Thymus (tissue), 11 donors: ENCODE measurements around the gene PRR23A. TPM values are rescaled to one million over a fixed set of nuclear protein-coding genes. Genes with fewer than 3 reads are reported as not detected.

Experiments
- DNase-seq, 9 donors: peaks; one replicate each; pipeline ENCODE4 v3.0.0-alpha.2; 2013; ENCODE audit warnings: low spot score in 9 of 9, low read depth in 6 of 9, missing footprints in 1 of 9
- H3K27ac ChIP-seq, 2 donors: one replicate each; pipeline ENCODE4 v1.5.1; 2013; ENCODE audit warnings: control low read depth in 1 of 2, low read depth in 1 of 2, low read length in 1 of 2, mild to moderate bottlenecking in 1 of 2, moderate library complexity in 1 of 2
- H3K27me3 ChIP-seq, 2 donors: one replicate each; pipeline ENCODE4 v1.5.1; 2013; ENCODE audit warnings: low read length in 1 of 2; ENCODE audit not compliant: control insufficient read depth in 2 of 2, insufficient read depth in 1 of 2
- H3K36me3 ChIP-seq, 2 donors: one replicate each; pipeline ENCODE4 v1.5.1; 2013; ENCODE audit warnings: low read length in 1 of 2, mild to moderate bottlenecking in 1 of 2, moderate library complexity in 1 of 2; ENCODE audit not compliant: control insufficient read depth in 2 of 2, insufficient read depth in 2 of 2
- H3K4me1 ChIP-seq, 2 donors: one replicate each; pipeline ENCODE4 v1.5.1; 2013; ENCODE audit warnings: low read length in 2 of 2; ENCODE audit not compliant: control insufficient read depth in 2 of 2, insufficient read depth in 2 of 2
- H3K4me3 ChIP-seq, 2 donors: one replicate each; pipeline ENCODE4 v1.5.1; 2013; ENCODE audit warnings: low read length in 2 of 2, control low read depth in 1 of 2, mild to moderate bottlenecking in 1 of 2
- H3K9me3 ChIP-seq, 2 donors: one replicate each; pipeline ENCODE4 v1.5.1; 2013; ENCODE audit warnings: low read length in 1 of 2, mild to moderate bottlenecking in 1 of 2; ENCODE audit not compliant: control insufficient read depth in 2 of 2, insufficient read depth in 1 of 2
- WGBS: extraction: QIAGEN DNeasy Blood & Tissue Kit; methylation state at CpG from one replicate; pipeline ENCODE4 v1.1.7; 2013; 5-methylcytosine and 5-hydroxymethylcytosine counted together
- polyA plus RNA-seq: library from polyadenylated mRNA; stranded (reverse); fragments of 200-250 nt; gene quantifications from one replicate; pipeline ENCODE4 v1.2.3, GENCODE V29; 2013
- total RNA-seq: library from RNA; stranded (reverse); fragments of 120-200 nt; gene quantifications from one replicate; pipeline ENCODE4 v1.2.4, GENCODE V29; 2013
- donor health status: healthy.

Gene PRR23A
- total and polyA plus RNA-seq, 2 donors, result 0.05 TPM; not detected in 1

DNA sequence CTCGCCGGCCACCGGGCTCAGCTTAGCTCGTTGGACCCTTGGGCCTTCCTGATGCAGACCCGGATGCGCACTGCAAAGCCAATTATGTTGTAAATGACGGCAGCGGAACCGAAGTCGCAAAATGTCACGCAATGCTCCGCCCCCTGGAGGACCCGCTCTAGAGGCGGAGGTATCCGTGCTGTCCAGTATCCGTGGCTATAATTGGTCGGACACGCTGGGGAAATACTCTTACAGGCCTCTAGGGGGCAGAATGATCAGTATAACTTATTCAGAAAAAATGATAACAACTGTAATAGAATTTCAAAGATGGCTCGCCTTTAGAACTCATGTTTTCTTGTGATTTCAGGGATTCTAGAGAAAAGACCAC, 14.8 kb upstream of the PRR23A start, which contains the start of gene PRR23B:
PRR23B (minus strand) TSS at position 59 of the 367 bp plus-strand sequence. CDS start 265 bp downstream, outside the sequence.
- H3K4me3 ChIP-seq, result no peak within 1 kb of the TSS
- 67% methylated on average over 19 of the region's 19 CpGs for WGBS
- H3K9me3 ChIP-seq, result peaks cover 1 to 20% of the 10 kb centered on the region in 2 donors
- DNase-seq, result no peak
- no peaks in the 10 kb centered on the region for H3K4me1 ChIP-seq
- no peak within 1 kb of the TSS for H3K27ac ChIP-seq
- no peaks in the 10 kb centered on the region for H3K36me3 ChIP-seq
- no peaks in the 10 kb centered on the region for H3K27me3 ChIP-seq

DNA sequence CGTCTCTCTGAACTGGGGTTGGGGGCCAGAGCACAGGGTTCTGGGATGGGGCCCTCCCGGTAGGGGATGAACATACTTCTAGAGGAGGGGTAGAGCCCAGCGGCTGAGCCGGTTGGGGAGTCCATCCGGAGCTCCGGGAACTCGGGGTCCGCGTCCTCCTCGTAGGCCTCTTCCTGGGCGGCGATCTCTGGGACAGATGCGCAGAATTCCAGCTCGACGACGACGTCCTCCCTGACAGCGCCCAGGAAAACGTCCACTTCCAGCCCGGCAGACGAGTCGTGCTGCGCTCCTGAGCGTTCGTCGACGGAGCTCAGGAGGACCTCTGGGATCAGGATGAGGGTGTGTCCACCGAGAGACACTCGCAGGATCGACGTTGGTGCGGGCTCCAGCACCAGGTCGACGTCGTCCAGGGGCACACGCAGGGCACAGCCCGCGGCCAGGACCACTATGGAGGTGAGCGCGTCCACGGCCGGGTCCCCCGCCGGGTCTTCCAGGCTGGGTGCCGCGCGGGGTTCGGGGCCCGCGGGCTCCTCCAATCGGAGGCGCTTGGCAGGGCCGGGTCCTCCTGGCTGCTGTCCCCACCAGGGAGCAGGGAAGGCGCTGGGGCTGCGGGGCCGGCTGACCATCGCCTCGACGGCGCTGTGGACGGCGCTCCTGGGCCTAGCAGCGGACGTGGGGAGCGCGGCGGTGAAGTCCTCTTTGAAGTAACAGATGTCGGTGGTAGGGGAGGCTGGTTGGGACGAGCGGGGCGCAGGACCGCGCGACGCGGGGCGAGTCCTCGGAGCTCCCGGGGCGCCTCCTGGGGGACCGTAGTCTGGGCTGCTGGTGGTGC, 14.2 kb upstream of the PRR23A start:
- Histone ChIP-seq H3K36me3 (no peaks in the 10 kb centered on the region), H3K9me3 (peaks cover 1 to 20% of the 10 kb centered on the region in 2 donors), H3K27me3 (no peaks in the 10 kb centered on the region), H3K4me3 (no peak overlapping the region), H3K27ac (no peak overlapping the region), H3K4me1 (no peaks in the 10 kb centered on the region)
- WGBS, result 73% methylated on average over 81 of the region's 81 CpGs
- no peak for DNase-seq

DNA sequence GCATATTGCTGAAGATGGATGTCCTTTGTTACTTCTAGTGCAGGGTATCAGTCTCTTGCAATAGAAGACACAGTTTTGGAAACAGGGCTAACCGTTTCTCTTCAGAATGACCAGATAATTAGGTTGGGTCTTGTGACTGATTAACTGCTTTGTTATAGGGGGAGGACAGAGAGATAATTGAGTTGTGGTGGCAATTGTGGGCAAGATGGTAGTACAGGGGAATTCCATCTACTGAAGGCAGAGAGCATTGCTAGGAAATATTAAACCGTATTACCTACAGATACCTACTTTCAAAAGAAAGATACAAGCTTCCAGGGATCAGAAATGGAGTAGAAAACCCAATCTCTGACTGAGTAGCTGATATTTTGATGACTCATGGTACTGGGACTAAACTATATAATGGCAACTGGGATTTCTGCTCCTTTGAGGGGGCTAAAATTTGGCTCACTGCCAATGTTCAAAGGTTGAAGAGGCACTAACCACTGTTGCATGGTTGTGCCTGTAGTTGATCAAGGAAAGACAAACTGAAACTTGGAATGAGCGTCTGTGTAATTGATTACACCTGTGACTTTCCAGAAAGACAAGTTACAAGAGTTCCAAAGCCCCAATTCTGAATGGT, 10.5 kb upstream of the PRR23A start:
- WGBS, result 88% methylated on average over 3 of the region's 3 CpGs
- Histone ChIP-seq H3K36me3 (no peaks in the 10 kb centered on the region), H3K4me3 (no peak overlapping the region), H3K4me1 (no peaks in the 10 kb centered on the region), H3K9me3 (peaks cover 1 to 15% of the 10 kb centered on the region in 2 donors), H3K27ac (no peak overlapping the region), H3K27me3 (no peaks in the 10 kb centered on the region)
- no peak for DNase-seq

DNA sequence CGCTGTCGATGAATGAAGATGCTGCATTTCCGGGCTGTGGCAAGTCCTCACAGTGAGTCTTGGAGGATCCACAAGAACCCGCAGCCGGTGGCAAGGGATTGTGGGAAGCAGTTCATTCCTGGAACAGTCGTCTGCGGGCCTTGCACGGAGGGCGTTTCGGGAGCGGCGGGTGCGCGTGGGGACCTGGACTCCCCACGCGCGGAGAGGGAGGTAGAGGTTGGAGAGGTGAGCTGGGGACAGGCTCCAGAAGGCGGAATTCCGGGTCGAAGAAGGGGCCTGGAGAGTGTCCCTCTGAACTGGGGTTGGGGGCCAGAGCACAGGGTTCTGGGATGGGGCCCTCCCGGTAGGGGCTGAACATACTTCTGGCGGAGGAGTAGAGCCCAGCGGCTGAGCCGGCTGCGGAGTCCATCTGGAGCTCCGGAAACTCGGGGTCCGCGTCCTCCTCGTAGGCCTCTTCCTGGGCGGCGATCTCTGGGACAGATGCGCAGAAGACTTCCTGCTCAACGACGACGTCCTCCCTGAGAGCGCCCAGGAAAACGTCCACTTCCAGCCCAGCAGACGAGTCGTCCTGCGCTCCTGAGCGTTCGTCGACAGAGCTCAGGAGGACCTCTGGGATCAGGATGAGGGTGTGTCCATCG, 593 bp downstream of the PRR23A start:
- Histone ChIP-seq H3K4me3 (no peak overlapping the region), H3K9me3 (peaks cover 0 to 14% of the 10 kb centered on the region in 2 donors), H3K27ac (no peak overlapping the region), H3K36me3 (no peaks in the 10 kb centered on the region), H3K4me1 (no peaks in the 10 kb centered on the region), H3K27me3 (no peaks in the 10 kb centered on the region)
- DNase-seq, result no peak
- WGBS, result 88% methylated on average over 45 of the region's 45 CpGs

DNA sequence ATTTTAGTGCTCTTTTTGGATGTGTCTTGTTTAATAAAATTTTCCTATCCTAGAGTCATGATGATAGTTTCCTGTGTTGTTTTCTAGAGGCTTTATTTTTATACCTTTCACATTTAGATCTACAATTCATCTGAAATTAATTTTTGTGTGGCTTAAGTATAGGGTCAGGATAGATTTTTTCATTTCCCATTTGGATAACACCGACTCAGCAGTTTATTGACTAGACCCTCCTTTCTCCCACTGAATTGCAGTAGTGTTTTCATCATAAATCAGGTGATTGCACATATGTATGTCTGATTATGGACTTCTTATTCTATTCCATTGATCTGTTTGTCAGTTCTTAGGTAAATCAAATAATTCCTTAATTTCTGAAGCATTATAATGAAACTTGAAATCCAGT, 10.4 kb downstream of the PRR23A start:
- no peaks in the 10 kb centered on the region for H3K9me3 ChIP-seq
- no peak for DNase-seq
- H3K4me1 ChIP-seq, result no peaks in the 10 kb centered on the region
- no peaks in the 10 kb centered on the region for H3K27me3 ChIP-seq
- no peak overlapping the region for H3K4me3 ChIP-seq
- H3K27ac ChIP-seq, result no peak overlapping the region
- 99% methylated on average over 1 of the region's 1 CpG for WGBS
- no peaks in the 10 kb centered on the region for H3K36me3 ChIP-seq

DNA sequence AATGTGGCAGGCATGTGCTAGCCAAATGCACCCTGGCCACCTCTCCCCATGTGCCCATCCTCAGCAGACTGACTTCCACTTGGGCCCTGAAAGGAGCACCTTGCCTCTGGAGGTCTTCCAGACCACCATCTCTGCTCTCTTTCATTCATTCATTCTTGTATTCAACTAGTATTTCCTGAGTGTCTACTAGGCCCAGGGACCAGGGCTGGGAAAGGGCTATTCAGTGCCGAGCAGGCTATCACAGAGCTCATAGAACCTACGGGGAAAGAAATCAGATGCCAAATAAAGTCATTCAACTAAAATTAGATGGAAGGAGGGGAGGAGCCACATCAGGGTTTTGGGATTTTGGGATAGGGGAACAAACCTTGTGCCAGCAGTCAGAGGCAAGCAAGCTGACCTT, 18.9 kb downstream of the PRR23A start:
- H3K27me3 ChIP-seq, result no peaks in the 10 kb centered on the region
- H3K27ac ChIP-seq, result no peak overlapping the region
- no peak for DNase-seq
- no peak overlapping the region for H3K4me3 ChIP-seq
- H3K4me1 ChIP-seq, result no peaks in the 10 kb centered on the region
- WGBS, result 96% methylated on average over 2 of the region's 2 CpGs
- H3K36me3 ChIP-seq, result no peaks in the 10 kb centered on the region
- H3K9me3 ChIP-seq, result no peaks in the 10 kb centered on the region

DNA sequence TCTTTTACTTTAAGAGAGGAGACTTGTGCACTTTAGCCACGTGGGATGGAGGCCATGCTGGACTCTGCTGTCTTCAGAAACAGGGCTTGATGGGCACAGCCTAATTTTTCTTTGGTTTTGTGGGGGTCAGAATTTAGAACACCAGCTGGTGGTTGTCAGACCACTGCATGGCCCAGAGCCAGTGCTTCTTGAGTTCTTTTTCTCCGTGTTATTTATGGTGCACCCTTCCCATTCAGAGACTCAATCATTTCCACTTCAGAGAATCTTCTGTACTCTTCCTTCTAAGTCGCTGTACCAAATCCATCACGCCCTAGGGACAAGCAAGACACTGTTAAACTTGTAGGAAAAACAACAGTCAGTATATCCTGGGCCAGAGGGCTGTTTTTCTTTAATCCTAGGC, 20.1 kb downstream of the PRR23A start:
- 85% methylated on average over 4 of the region's 4 CpGs for WGBS
- Histone ChIP-seq H3K4me1 (no peaks in the 10 kb centered on the region), H3K27me3 (no peaks in the 10 kb centered on the region), H3K27ac (no peak overlapping the region), H3K36me3 (no peaks in the 10 kb centered on the region), H3K9me3 (no peaks in the 10 kb centered on the region), H3K4me3 (no peak overlapping the region)
- DNase-seq, result no peak

DNA sequence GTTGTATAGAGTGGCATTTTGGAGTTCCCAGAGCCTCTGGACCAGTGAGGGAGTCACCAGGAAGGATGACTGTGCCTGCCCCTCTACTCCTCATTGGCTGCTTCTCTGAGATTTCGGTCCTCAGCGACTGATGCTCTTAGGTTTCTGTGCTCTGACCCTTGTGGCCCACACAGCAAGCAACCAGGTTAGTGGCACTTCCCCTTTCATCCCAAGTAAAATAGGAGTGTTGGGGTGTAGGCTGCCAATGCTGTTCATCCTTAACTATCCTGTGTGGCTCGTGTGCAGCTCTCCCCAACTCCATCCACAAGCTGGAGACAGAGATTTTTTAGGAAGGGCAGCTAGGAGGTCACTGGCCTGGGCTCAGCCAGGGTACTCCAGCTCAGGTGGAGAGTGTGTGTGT, 21.3 kb downstream of the PRR23A start:
- no peaks in the 10 kb centered on the region for H3K36me3 ChIP-seq
- no peaks in the 10 kb centered on the region for H3K9me3 ChIP-seq
- no peak overlapping the region for H3K4me3 ChIP-seq
- WGBS, result 68% methylated on average over 3 of the region's 3 CpGs
- no peak for DNase-seq
- no peaks in the 10 kb centered on the region for H3K27me3 ChIP-seq
- no peaks in the 10 kb centered on the region for H3K4me1 ChIP-seq
- no peak overlapping the region for H3K27ac ChIP-seq

DNA sequence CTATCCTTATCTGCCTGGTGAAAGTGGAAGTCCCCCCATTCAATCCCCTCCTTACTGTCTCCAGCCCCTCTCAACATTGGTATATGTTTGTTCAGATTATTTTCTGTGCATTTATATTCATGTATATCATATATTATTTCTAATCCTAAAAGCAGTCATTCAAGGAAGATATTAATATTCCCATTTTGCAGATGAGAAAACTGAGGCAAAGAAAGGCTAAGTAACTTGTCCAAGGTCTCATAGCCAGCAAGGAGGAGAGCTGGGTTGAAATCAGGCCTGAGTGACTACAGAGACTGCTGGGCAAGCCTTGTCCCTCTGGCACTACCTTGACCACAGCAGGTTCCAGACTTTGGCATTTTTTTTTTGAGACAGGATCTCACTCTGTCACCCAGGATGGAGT, 30.0 kb downstream of the PRR23A start:
- Histone ChIP-seq H3K4me1 (no peaks in the 10 kb centered on the region), H3K27me3 (no peaks in the 10 kb centered on the region), H3K36me3 (no peaks in the 10 kb centered on the region), H3K4me3 (no peak overlapping the region), H3K9me3 (no peaks in the 10 kb centered on the region), H3K27ac (no peak overlapping the region)
- DNase-seq, result no peak
